SK-N-SH (cell line): ENCODE measurements around the gene PRMT5. TPM values are rescaled to one million over a fixed set of nuclear protein-coding genes. Genes with fewer than 3 reads are reported as not detected.
A peak's percentile ranks its signal among the peaks of the same experiment; 100 is the strongest.

ENCODE experiments used
- CTCF ChIA-PET: fragments of 300-600, 350-600 bp; formaldehyde crosslinking; extraction: SDS; loops from one replicate; lab custom pipeline; 2021; lab: Yijun Ruan, JAX
- POLR2A ChIA-PET: fragments of 350-600 bp; sonication (Branson Sonifier 250); formaldehyde crosslinking; extraction: SDS; loops from one replicate; lab custom pipeline; 2020; ENCODE audit warnings: antibody characterized with exemption, inconsistent platforms; lab: Yijun Ruan, JAX
- DNase-seq: peaks from one replicate; pipeline ENCODE4 v3.0.0; 2012
- H2AFZ ChIP-seq: fragments of 200-600 bp; sonication (generic); 2 replicates; pipeline ENCODE4 v1.8.1; 2016; ENCODE audit warnings: antibody characterized with exemption, mild to moderate bottlenecking, low read depth
- H3F3A ChIP-seq: fragments of 200-600 bp; sonication (generic); replicated peaks from 2 replicates; pipeline ENCODE3; 2016; ENCODE audit warnings: antibody characterized with exemption, mild to moderate bottlenecking; ENCODE audit not compliant: insufficient read depth
- H3K27ac ChIP-seq, 2 experiments: fragments of 200-500 bp in 1 of 2; fragments of 200-600 bp in 1 of 2; sonication (Bioruptor generic) in 1 of 2; sonication (generic), shearing (Covaris generic) in 1 of 2; 2 replicates each; pipeline versions ENCODE4 v1.5.1 to v1.6.1; 2014 to 2016; ENCODE audit warnings: low read depth in 2 of 2, inconsistent platforms in 1 of 2, low read length in 1 of 2, mild to moderate bottlenecking in 1 of 2, mixed read lengths in 1 of 2
- H3K27me3 ChIP-seq: fragments of 200-600 bp; sonication (generic), shearing (Covaris generic); 2 replicates; pipeline ENCODE4 v1.6.1; 2016; ENCODE audit warnings: mixed run types; ENCODE audit not compliant: insufficient read depth
- H3K36me3 ChIP-seq, 2 experiments: fragments of 200-500 bp in 1 of 2; fragments of 200-600 bp in 1 of 2; sonication (Bioruptor generic) in 1 of 2; sonication (generic) in 1 of 2; replicated peaks in 1 of 2; 2 replicates each; pipeline versions ENCODE3 to v1.5.1; 2014 to 2016; ENCODE audit warnings: low read length in 1 of 2, mild to moderate bottlenecking in 1 of 2; ENCODE audit not compliant: insufficient read depth in 2 of 2, control insufficient read depth in 1 of 2
- H3K4me1 ChIP-seq, 2 experiments: fragments of 200-500 bp in 1 of 2; fragments of 200-600 bp in 1 of 2; sonication (Bioruptor generic) in 1 of 2; sonication (generic), shearing (Covaris generic) in 1 of 2; 2 replicates each; pipeline versions ENCODE4 v1.5.1 to v1.6.1; 2014 to 2016; ENCODE audit warnings: low read depth in 1 of 2, low read length in 1 of 2, mixed run types in 1 of 2; ENCODE audit not compliant: insufficient read depth in 2 of 2, control insufficient read depth in 1 of 2
- H3K4me2 ChIP-seq: fragments of 200-600 bp; sonication (generic), shearing (Covaris generic); 2 replicates; pipeline ENCODE4 v1.6.1; 2017; ENCODE audit warnings: mixed run types
- H3K4me3 ChIP-seq, 2 experiments: fragments of 200-500 bp in 1 of 2; fragments of 200-600 bp in 1 of 2; sonication (Bioruptor generic) in 1 of 2; sonication (generic), shearing (Covaris generic) in 1 of 2; 2 replicates each; pipeline versions ENCODE4 v1.5.1 to v1.8.1; 2014 to 2016; ENCODE audit warnings: low read depth in 2 of 2, inconsistent platforms in 1 of 2, low read length in 1 of 2, mild to moderate bottlenecking in 1 of 2, mixed read lengths in 1 of 2, moderate library complexity in 1 of 2
- H3K79me2 ChIP-seq: fragments of 200-600 bp; sonication (generic); 2 replicates; pipeline ENCODE4 v1.8.1; 2017; ENCODE audit warnings: mild to moderate bottlenecking; ENCODE audit not compliant: insufficient read depth
- H3K9ac ChIP-seq: fragments of 200-600 bp; sonication (generic); 2 replicates; pipeline ENCODE4 v1.6.1; 2017; ENCODE audit warnings: mixed run types
- H3K9me2 ChIP-seq: fragments of 200-600 bp; sonication (generic); 2 replicates; pipeline ENCODE4 v1.6.1; 2017; ENCODE audit warnings: mixed run types
- H3K9me3 ChIP-seq: fragments of 200-600 bp; sonication (generic); 2 replicates; pipeline ENCODE4 v1.6.1; 2017; ENCODE audit warnings: mixed run types, mild to moderate bottlenecking, moderate library complexity
- H4K20me1 ChIP-seq: fragments of 200-600 bp; sonication (generic); 2 replicates; pipeline ENCODE4 v1.6.1; 2017; ENCODE audit warnings: mild to moderate bottlenecking, mixed run types; ENCODE audit not compliant: insufficient read depth
- ELF1 ChIP-seq: IDR thresholded peaks from 2 replicates; pipeline ENCODE4 v1.4.0; 2012
- EP300 ChIP-seq, 2 experiments: IDR thresholded peaks; 2 replicates each; pipeline versions ENCODE4 v1.4.0 to v1.6.1; 2012; ENCODE audit warnings: borderline replicate concordance in 1 of 2, low read depth in 1 of 2, low read length in 1 of 2
- EZH2phosphoT487 ChIP-seq: fragments of 200-600 bp; sonication (generic); IDR thresholded peaks from 2 replicates; pipeline ENCODE4 v1.6.1; 2017; ENCODE audit warnings: low read depth, mixed run types, mild to moderate bottlenecking, antibody characterized with exemption, moderate library complexity, borderline replicate concordance
- FOXJ3 ChIP-seq: sonication (generic); formaldehyde crosslinking; IDR thresholded peaks from 2 replicates; pipeline ENCODE4 v1.5.1; 2020; ENCODE audit warnings: mild to moderate bottlenecking, missing genetic modification reagents
- FOXM1 ChIP-seq: IDR thresholded peaks from 2 replicates; pipeline ENCODE4 v1.4.0; 2012; ENCODE audit warnings: low read depth, mild to moderate bottlenecking
- GATA2 ChIP-seq: sonication (generic); formaldehyde crosslinking; IDR thresholded peaks from 2 replicates; pipeline ENCODE4 v1.5.0; 2020; ENCODE audit warnings: mild to moderate bottlenecking, missing genetic modification reagents
- MXI1 ChIP-seq: IDR thresholded peaks from 2 replicates; pipeline ENCODE4 v1.6.1; 2012; ENCODE audit warnings: mild to moderate bottlenecking, low read depth, low read length, improper control_type of control experiment
- NFIC ChIP-seq: IDR thresholded peaks from 2 replicates; pipeline ENCODE4 v1.4.0; 2012; ENCODE audit warnings: borderline replicate concordance
- POLR2AphosphoS5 ChIP-seq: IDR thresholded peaks from 2 replicates; pipeline ENCODE4 v1.6.1; 2012; ENCODE audit warnings: low read depth, low read length
- RAD21 ChIP-seq: IDR thresholded peaks from 2 replicates; pipeline ENCODE4 v1.6.1; 2012; ENCODE audit warnings: mild to moderate bottlenecking, low read length
- RCOR1 ChIP-seq: fragments of 150-350 bp; IDR thresholded peaks from 2 replicates; pipeline ENCODE4 v1.6.1; 2017; ENCODE audit warnings: antibody characterized with exemption, low read length
- RFX5 ChIP-seq: IDR thresholded peaks from 2 replicates; pipeline ENCODE4 v1.6.1; 2012; ENCODE audit warnings: mild to moderate bottlenecking, improper control_type of control experiment, low read length
- SIN3A ChIP-seq: IDR thresholded peaks from 2 replicates; pipeline ENCODE4 v1.6.1; 2012; ENCODE audit warnings: low read depth, mild to moderate bottlenecking, low read length, moderate library complexity, borderline replicate concordance
- TAF1 ChIP-seq: IDR thresholded peaks from 2 replicates; pipeline ENCODE4 v1.6.1; 2012; ENCODE audit warnings: low read depth, mild to moderate bottlenecking, low read length, moderate library complexity, borderline replicate concordance
- TCF12 ChIP-seq: IDR thresholded peaks from 2 replicates; pipeline ENCODE4 v1.4.0; 2012
- TEAD4 ChIP-seq: IDR thresholded peaks from 2 replicates; pipeline ENCODE4 v1.4.0; 2012; ENCODE audit warnings: mild to moderate bottlenecking, borderline replicate concordance; ENCODE audit not compliant: insufficient read depth
- YY1 ChIP-seq: IDR thresholded peaks from 2 replicates; pipeline ENCODE4 v1.4.0; 2012; ENCODE audit warnings: low read depth, mild to moderate bottlenecking
- WGBS: methylation state at CpG from one replicate; pipeline ENCODE4 v1.1.6; 2017; ENCODE audit warnings: low lambda C conversion rate; 5-methylcytosine and 5-hydroxymethylcytosine counted together
- polyA plus RNA-seq, 3 experiments: library from polyadenylated mRNA; depleted of rRNA; stranded (reverse); fragments of >200 nt; gene quantifications; 2 replicates each; pipeline ENCODE4 v1.2.3, GENCODE V29; 2012
- TF ChIP-seq, protein P1 (sequence below): fragments of 150-350 bp; IDR thresholded peaks from 2 replicates; pipeline ENCODE4 v1.6.1; 2016; ENCODE audit warnings: mild to moderate bottlenecking, low read depth, low read length
- TF ChIP-seq, protein P2 (sequence below): IDR thresholded peaks from 2 replicates; pipeline ENCODE4 v1.4.0; 2012; ENCODE audit warnings: low read depth, borderline replicate concordance
- TF ChIP-seq, protein P3 (sequence below): IDR thresholded peaks from 2 replicates; pipeline ENCODE4 v1.6.1; 2012; ENCODE audit warnings: mild to moderate bottlenecking, low read depth, low read length, moderate library complexity
- TF ChIP-seq, protein P4 (sequence below): fragments of 150-350 bp; IDR thresholded peaks from 2 replicates; pipeline ENCODE4 v1.6.1; 2017; ENCODE audit warnings: antibody characterized with exemption, low read length, low read depth, borderline replicate concordance
- TF ChIP-seq, protein P5 (sequence below): fragments of 200-600 bp; sonication (generic); IDR thresholded peaks from 2 replicates; pipeline ENCODE4 v1.6.1; 2017; ENCODE audit warnings: antibody characterized with exemption, mild to moderate bottlenecking, moderate library complexity

Gene PRMT5
- polyA plus RNA-seq, 1 of the 3 experiments (the other 2 are of a cell fraction) = 132 TPM

DNA sequence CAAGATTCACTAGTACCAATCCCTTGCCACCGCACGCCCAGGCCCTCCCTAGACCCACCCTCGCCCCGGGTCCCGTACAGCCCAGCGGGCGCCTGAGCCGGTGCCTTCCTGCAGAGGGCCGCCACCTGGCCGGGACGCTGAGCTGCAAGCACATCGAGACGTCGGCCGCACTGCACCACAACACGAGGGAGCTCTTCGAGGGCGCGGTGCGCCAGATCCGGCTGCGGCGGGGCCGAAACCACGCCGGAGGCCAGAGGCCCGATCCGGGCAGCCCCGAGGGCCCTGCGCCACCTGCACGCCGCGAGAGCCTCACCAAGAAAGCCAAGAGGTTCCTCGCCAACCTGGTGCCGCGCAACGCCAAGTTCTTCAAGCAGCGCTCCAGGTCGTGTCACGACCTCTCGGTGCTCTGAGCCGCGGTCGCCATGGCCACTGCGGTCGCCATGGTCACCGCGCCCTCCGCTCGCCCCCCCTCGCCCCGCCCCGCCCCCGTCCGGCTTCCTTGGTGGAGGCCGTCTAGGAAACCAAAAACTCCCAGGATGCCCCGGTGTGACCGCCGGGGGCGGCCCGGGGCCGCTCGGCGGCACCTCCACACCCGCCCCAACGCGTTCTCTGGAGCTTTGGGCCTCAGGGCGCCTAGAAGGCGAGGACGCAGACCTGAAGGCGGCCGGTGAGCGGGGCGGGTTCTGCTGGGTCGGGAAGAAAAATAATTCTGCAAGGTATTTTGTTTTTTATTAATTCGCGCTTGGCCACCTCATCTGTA, 42.5 kb downstream of the PRMT5 start:
- WGBS = 15% methylated on average over 35 of the region's 77 CpGs
- DNase-seq = peak; percentile 93
- peak overlapping the region; percentile 98; the same call in 1 of the 2 replicates for H2AFZ ChIP-seq
- H3K36me3 ChIP-seq = no peaks in the 10 kb centered on the region
- H3K4me3 ChIP-seq = peak overlapping the region; percentile 63 to 82
- H4K20me1 ChIP-seq = no peaks in the 10 kb centered on the region
- ChIA-PET CTCF (interaction anchor here (0.9 to 13.0 kb wide), 7 partner anchors 9 to 44 kb away, joined by 3 to 96 read pairs (median 13); no protein-coding TSS in a partner anchor), POLR2A (interaction anchor here (0.8 to 1.4 kb wide), 2 partner anchors 14 to 121 kb away, joined by 3 to 7 read pairs; no protein-coding TSS in a partner anchor)
- H3K9me3 ChIP-seq = no peaks in the 10 kb centered on the region
- H3K27ac ChIP-seq = peak overlapping the region; percentile 75 to 92
- H3K4me1 ChIP-seq = peaks cover 8 to 45% of the 10 kb centered on the region in 2 experiments; a peak in 2 of 4 replicates
- H3K27me3 ChIP-seq = no peaks in the 10 kb centered on the region
- H3K79me2 ChIP-seq = peaks cover 6% of the 10 kb centered on the region; the same call in 1 of the 2 replicates
- peak overlapping the region; percentile 82 for H3K9ac ChIP-seq
- H3K9me2 ChIP-seq = no peaks in the 10 kb centered on the region
- peaks cover 2% of the 10 kb centered on the region for H3F3A ChIP-seq
- peak overlapping the region; percentile 88 for H3K4me2 ChIP-seq
- TF ChIP-seq RAD21 (no peak), RCOR1 (no peak), YY1 (0 out of 2 replicates have a peak, but pooled peaks have one; percentile 43), NFIC (no peak), TAF1 (peak; percentile 17; the same call in 1 of the 2 replicates), EP300 (IDR thresholded peaks at IDR 0.05; ENCODE audit: borderline replicate concordance in 1 of 2, low read depth in 1 of 2, low read length in 1 of 2) (no peak), ELF1 (no peak; the same call in 1 of the 2 replicates), TEAD4 (no peak), GATA2 (CRISPR knock-in tag) (no peak), EZH2phosphoT487 (no peak), FOXM1 (no peak), MXI1 (peak; percentile 69), RFX5 (no peak), FOXJ3 (CRISPR knock-in tag) (no peak), TCF12 (no peak), SIN3A (0 out of 2 replicates have a peak, but pooled peaks have one; percentile 22), POLR2AphosphoS5 (peak; percentile 47; the same call in 1 of the 2 replicates)
- TF ChIP-seq, protein P1, sequence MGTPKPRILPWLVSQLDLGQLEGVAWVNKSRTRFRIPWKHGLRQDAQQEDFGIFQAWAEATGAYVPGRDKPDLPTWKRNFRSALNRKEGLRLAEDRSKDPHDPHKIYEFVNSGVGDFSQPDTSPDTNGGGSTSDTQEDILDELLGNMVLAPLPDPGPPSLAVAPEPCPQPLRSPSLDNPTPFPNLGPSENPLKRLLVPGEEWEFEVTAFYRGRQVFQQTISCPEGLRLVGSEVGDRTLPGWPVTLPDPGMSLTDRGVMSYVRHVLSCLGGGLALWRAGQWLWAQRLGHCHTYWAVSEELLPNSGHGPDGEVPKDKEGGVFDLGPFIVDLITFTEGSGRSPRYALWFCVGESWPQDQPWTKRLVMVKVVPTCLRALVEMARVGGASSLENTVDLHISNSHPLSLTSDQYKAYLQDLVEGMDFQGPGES = no peak
- TF ChIP-seq, protein P2, sequence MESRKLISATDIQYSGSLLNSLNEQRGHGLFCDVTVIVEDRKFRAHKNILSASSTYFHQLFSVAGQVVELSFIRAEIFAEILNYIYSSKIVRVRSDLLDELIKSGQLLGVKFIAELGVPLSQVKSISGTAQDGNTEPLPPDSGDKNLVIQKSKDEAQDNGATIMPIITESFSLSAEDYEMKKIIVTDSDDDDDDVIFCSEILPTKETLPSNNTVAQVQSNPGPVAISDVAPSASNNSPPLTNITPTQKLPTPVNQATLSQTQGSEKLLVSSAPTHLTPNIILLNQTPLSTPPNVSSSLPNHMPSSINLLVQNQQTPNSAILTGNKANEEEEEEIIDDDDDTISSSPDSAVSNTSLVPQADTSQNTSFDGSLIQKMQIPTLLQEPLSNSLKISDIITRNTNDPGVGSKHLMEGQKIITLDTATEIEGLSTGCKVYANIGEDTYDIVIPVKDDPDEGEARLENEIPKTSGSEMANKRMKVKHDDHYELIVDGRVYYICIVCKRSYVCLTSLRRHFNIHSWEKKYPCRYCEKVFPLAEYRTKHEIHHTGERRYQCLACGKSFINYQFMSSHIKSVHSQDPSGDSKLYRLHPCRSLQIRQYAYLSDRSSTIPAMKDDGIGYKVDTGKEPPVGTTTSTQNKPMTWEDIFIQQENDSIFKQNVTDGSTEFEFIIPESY = no peak
- TF ChIP-seq, protein P3, sequence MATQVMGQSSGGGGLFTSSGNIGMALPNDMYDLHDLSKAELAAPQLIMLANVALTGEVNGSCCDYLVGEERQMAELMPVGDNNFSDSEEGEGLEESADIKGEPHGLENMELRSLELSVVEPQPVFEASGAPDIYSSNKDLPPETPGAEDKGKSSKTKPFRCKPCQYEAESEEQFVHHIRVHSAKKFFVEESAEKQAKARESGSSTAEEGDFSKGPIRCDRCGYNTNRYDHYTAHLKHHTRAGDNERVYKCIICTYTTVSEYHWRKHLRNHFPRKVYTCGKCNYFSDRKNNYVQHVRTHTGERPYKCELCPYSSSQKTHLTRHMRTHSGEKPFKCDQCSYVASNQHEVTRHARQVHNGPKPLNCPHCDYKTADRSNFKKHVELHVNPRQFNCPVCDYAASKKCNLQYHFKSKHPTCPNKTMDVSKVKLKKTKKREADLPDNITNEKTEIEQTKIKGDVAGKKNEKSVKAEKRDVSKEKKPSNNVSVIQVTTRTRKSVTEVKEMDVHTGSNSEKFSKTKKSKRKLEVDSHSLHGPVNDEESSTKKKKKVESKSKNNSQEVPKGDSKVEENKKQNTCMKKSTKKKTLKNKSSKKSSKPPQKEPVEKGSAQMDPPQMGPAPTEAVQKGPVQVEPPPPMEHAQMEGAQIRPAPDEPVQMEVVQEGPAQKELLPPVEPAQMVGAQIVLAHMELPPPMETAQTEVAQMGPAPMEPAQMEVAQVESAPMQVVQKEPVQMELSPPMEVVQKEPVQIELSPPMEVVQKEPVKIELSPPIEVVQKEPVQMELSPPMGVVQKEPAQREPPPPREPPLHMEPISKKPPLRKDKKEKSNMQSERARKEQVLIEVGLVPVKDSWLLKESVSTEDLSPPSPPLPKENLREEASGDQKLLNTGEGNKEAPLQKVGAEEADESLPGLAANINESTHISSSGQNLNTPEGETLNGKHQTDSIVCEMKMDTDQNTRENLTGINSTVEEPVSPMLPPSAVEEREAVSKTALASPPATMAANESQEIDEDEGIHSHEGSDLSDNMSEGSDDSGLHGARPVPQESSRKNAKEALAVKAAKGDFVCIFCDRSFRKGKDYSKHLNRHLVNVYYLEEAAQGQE = no peak
- TF ChIP-seq, protein P4, sequence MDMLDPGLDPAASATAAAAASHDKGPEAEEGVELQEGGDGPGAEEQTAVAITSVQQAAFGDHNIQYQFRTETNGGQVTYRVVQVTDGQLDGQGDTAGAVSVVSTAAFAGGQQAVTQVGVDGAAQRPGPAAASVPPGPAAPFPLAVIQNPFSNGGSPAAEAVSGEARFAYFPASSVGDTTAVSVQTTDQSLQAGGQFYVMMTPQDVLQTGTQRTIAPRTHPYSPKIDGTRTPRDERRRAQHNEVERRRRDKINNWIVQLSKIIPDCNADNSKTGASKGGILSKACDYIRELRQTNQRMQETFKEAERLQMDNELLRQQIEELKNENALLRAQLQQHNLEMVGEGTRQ = no peak
- TF ChIP-seq, protein P5, sequence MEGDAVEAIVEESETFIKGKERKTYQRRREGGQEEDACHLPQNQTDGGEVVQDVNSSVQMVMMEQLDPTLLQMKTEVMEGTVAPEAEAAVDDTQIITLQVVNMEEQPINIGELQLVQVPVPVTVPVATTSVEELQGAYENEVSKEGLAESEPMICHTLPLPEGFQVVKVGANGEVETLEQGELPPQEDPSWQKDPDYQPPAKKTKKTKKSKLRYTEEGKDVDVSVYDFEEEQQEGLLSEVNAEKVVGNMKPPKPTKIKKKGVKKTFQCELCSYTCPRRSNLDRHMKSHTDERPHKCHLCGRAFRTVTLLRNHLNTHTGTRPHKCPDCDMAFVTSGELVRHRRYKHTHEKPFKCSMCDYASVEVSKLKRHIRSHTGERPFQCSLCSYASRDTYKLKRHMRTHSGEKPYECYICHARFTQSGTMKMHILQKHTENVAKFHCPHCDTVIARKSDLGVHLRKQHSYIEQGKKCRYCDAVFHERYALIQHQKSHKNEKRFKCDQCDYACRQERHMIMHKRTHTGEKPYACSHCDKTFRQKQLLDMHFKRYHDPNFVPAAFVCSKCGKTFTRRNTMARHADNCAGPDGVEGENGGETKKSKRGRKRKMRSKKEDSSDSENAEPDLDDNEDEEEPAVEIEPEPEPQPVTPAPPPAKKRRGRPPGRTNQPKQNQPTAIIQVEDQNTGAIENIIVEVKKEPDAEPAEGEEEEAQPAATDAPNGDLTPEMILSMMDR = peak; percentile 15; the same call in 1 of the 2 replicates
